Measurements from ENCODE around the gene PSTPIP1. TPM values are rescaled to one million over a fixed set of nuclear protein-coding genes. Genes with fewer than 3 reads are reported as not detected.

PSTPIP1 gene
- total and polyA plus RNA-seq, 2 of the 8 experiments (the other 6 are each of a cell fraction or from before 2014, with no cell fraction given), result 1.6 to 1.8 TPM

- no peak for TF ChIP-seq CBX5 (IDR thresholded peaks at IDR 0.05; ENCODE audit: low read depth, low read length)
- no peak for TF ChIP-seq CBX8 (IDR thresholded peaks at IDR 0.05; ENCODE audit: borderline replicate concordance, low read depth, low read length)
- no peak for TF ChIP-seq HDAC6 (IDR thresholded peaks at IDR 0.05; ENCODE audit: low read depth, low read length)
- peak in 1 of 2 experiments; percentile 48; a peak in 1 of 4 replicates for TF ChIP-seq SIN3A (conservative IDR thresholded peaks at IDR 0.05 in 1 of 2, IDR thresholded peaks at IDR 0.05 in 1 of 2; ENCODE audit: low read depth in 1 of 2, low read length in 2 of 2)
- TF ChIP-seq SIX5 (IDR thresholded peaks at IDR 0.05; ENCODE audit: low read depth, low read length), result no peak
- TF ChIP-seq RAD21 (IDR thresholded peaks at IDR 0.05 in 1 of 2, conservative IDR thresholded peaks at IDR 0.05 in 1 of 2; ENCODE audit: low read depth in 2 of 2, low read length in 2 of 2), result no peak
- TF ChIP-seq TEAD4 (IDR thresholded peaks at IDR 0.05; ENCODE audit: low read depth, low read length), result no peak
- TF ChIP-seq EZH2 (IDR thresholded peaks at IDR 0.05; ENCODE audit: low read depth, low read length, severe bottlenecking), result peak; percentile 41
- no peak for TF ChIP-seq KDM1A (IDR thresholded peaks at IDR 0.05; ENCODE audit: borderline replicate concordance, low read length)
- no peak for TF ChIP-seq CEBPB (IDR thresholded peaks at IDR 0.05; ENCODE audit: low read depth, low read length)
- TF ChIP-seq YY1 (IDR thresholded peaks at IDR 0.05; ENCODE audit: low read depth, low read length), result peak; percentile 92
- peak; percentile 82 for TF ChIP-seq TBP (IDR thresholded peaks at IDR 0.05; ENCODE audit: low read depth, low read length)
Observed at GRCh38 chr15:77070495-77071304, 75.8 kb downstream of the PSTPIP1 start, which contains the start of gene TSPAN3 (continued).
